ENCODE data around the gene CRYBA2. TPM values are rescaled to one million over a fixed set of nuclear protein-coding genes. Genes with fewer than 3 reads are reported as not detected.

The CRYBA2 gene
- total RNA-seq, 3 donors from 2014 or later = not detected

DNA sequence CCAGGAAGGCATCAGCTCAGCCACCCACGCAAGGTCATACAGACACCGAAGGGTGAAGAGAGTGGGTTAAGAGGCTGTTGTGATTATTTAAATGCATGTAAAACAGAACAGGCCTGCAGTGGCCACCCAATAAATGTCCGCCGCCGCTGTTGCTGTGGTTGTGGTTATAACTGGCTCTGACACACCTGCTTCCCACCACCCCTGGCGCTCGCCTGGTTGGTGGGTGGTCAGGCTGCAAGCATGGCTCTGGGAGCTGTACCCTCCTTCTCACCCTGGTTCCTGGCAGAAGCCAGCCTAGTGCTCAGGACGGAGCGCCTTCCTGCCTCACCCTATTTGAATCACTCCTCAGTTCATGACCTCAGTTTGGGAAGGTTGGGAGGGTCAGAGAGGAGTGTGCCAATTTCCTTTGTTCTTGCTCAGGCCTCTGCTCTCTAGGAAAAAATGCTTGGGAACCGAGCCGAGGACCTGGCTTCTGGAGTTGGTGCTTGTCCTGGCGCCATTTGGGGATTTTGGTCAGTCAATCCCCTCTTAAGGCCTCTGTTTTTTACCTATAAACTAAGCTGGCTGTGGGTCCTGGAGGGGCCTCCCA, 5.3 kb upstream of the CRYBA2 start:
- Mint-ChIP-seq H3K4me1 (ENCODE audit: low read depth) (peaks cover 18% of the 10 kb centered on the region), H3K27me3 (ENCODE audit: low read depth) (peaks cover 76% of the 10 kb centered on the region), H3K9me3 (no peaks in the 10 kb centered on the region), H3K36me3 (ENCODE audit: insufficient read depth) (no peaks in the 10 kb centered on the region), H3K4me3 (no peak overlapping the region)
- DNase-seq = no peak
- ATAC-seq = no peak

DNA sequence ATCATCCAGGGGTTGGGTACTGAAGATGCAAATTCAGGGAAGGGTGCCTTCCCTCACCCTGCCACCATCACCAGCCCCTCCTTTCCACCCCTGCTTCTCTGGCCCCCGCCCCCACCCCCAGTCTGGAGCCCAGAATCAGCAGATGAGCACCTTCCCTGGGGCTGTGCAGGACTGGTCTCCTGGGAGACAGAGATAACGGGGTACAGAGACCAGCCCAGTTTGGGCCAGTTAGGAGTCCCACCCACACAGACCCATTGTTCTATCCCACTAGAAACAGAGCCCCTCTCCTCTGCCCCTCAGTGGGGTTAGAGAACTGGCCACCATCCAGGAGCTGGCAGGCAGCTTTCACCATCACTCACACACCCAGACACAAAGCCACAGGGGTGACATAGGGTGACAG, 4.5 kb upstream of the CRYBA2 start:
- no peaks in the 10 kb centered on the region for H3K36me3 Mint-ChIP-seq (ENCODE audit: insufficient read depth)
- DNase-seq = no peak
- H3K4me1 Mint-ChIP-seq (ENCODE audit: low read depth) = peaks cover 13% of the 10 kb centered on the region
- peaks cover 72% of the 10 kb centered on the region for H3K27me3 Mint-ChIP-seq (ENCODE audit: low read depth)
- ATAC-seq = no peak
- H3K9me3 Mint-ChIP-seq = no peaks in the 10 kb centered on the region
- no peak overlapping the region for H3K4me3 Mint-ChIP-seq

GRCh38 chr2:218996937-218997336, 3.7 kb upstream of the CRYBA2 start:
- Mint-ChIP-seq H3K4me3 (no peak overlapping the region), H3K27me3 (ENCODE audit: low read depth) (peaks cover 73% of the 10 kb centered on the region), H3K4me1 (ENCODE audit: low read depth) (peaks cover 11% of the 10 kb centered on the region), H3K36me3 (ENCODE audit: insufficient read depth) (no peaks in the 10 kb centered on the region), H3K9me3 (no peaks in the 10 kb centered on the region)
- DNase-seq (no peak), ATAC-seq (no peak)

DNA sequence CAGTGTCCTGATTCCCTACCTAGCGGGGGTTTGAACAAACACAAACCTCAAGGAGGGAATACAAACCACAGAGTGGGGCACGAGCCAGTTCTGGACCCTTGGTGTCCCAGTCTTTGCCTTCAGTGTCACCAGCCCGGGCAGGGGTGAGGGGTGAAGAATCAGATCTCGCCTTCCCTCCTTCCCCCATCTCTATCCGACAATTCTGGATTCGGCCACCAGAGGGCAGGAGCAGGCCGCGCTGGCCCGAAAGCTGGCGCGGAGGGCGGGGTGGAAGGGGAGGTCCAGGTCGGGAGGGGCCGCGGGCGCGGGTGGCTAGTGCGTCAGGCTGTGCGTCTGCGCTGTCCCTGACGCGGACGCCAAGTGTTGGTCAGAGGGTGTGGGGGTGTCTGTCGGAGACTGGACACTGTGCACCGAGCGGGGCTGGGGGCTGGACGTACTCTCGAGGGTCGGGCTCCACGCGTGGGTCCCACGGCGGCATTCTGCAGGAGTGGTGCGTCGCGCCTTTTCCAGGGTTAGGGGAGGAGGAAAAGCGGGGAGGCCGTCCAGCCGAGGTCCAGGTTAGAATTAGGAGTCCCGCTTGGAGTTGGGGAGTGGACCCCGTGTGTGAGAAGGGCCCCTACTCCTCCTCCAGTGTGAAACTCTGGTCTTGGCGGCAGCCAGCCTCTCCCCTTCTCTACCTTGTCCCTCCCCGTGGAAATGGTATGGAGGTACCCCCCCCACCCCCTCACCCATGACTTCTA, 2.9 kb upstream of the CRYBA2 start:
- Mint-ChIP-seq H3K4me1 (ENCODE audit: low read depth) (peaks cover 8% of the 10 kb centered on the region), H3K27me3 (ENCODE audit: low read depth) (peaks cover 77% of the 10 kb centered on the region), H3K36me3 (ENCODE audit: insufficient read depth) (no peaks in the 10 kb centered on the region), H3K9me3 (no peaks in the 10 kb centered on the region), H3K4me3 (peak overlapping the region; percentile 29)
- ATAC-seq (peak; percentile 64 to 73), DNase-seq (peak; percentile 74)

GRCh38 chr2:218995561-218995960, 2.3 kb upstream of the CRYBA2 start:
- H3K4me3 Mint-ChIP-seq = no peak overlapping the region

DNA sequence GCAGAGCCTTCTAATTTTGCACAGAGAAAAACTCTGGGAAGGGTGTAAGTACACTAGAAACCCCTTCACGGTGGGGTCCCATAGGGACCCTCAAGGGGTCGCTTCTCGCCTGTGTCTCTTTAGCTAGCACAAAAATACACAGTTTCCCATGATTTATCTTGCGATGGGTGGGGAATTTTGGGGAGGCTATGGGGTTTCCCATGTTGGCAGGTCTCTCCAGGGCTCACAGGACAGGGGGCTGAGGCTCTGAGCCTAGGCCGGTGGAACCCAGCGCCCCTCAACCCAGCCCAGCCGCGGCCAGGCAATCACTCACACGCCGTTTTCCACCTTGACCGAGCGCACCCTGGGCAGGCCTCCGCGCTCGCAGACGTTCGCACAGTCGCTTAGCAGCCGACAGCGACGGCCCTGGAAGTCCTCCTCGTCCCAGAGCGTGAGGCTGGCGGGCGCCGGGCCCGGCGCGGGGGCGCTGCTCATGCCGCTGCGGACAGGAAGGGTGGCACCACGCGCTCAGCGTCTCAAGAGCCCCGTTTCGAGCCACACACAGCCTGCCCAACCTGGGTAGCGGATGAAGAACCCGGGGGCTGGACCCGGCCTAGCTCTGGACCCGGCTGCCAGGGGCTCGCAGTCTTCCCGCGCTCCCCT, 398 bp downstream of the CRYBA2 start:
- no peak overlapping the region for H3K4me3 Mint-ChIP-seq
- no peaks in the 10 kb centered on the region for H3K36me3 Mint-ChIP-seq (ENCODE audit: insufficient read depth)
- peaks cover 5% of the 10 kb centered on the region for H3K4me1 Mint-ChIP-seq (ENCODE audit: low read depth)
- no peaks in the 10 kb centered on the region for H3K9me3 Mint-ChIP-seq
- ATAC-seq (peak; percentile 3 to 13), DNase-seq (no peak)
- peaks cover 78% of the 10 kb centered on the region for H3K27me3 Mint-ChIP-seq (ENCODE audit: low read depth)

More at GRCh38 chr2:218995561-218995960, 2.3 kb upstream of the CRYBA2 start:
- DNase-seq = no peak
- no peaks in the 10 kb centered on the region for H3K36me3 Mint-ChIP-seq (ENCODE audit: insufficient read depth)
- H3K9me3 Mint-ChIP-seq = no peaks in the 10 kb centered on the region
- peaks cover 5% of the 10 kb centered on the region for H3K4me1 Mint-ChIP-seq (ENCODE audit: low read depth)
- peak in 1 of 2 donors; percentile 1 for ATAC-seq
- peaks cover 77% of the 10 kb centered on the region for H3K27me3 Mint-ChIP-seq (ENCODE audit: low read depth)

DNA sequence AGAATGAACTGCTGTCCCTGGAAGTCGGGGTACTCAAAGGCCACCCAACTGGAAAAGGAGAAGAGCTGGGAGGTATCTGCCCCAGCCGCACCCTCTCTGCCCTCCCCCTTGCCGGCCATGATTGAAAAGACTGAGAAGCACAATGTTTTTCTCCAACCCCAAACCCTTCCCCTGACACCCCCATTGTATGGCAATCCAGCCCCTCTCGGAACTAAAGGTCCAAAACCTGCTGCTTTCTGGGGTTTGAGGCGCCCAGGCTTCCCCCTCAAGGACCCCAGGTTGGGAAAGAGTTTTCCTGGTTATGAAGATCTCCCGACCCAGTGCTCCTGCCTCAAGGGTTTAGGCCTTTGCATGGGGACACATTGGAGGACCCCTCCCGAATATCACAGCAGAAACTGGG, 1.0 kb downstream of the CRYBA2 start:
- no peak overlapping the region for H3K4me3 Mint-ChIP-seq
- peaks cover 5% of the 10 kb centered on the region for H3K4me1 Mint-ChIP-seq (ENCODE audit: low read depth)
- H3K36me3 Mint-ChIP-seq (ENCODE audit: insufficient read depth) = no peaks in the 10 kb centered on the region
- ATAC-seq (no peak), DNase-seq (no peak)
- H3K9me3 Mint-ChIP-seq = no peaks in the 10 kb centered on the region
- H3K27me3 Mint-ChIP-seq (ENCODE audit: low read depth) = peaks cover 79% of the 10 kb centered on the region

DNA sequence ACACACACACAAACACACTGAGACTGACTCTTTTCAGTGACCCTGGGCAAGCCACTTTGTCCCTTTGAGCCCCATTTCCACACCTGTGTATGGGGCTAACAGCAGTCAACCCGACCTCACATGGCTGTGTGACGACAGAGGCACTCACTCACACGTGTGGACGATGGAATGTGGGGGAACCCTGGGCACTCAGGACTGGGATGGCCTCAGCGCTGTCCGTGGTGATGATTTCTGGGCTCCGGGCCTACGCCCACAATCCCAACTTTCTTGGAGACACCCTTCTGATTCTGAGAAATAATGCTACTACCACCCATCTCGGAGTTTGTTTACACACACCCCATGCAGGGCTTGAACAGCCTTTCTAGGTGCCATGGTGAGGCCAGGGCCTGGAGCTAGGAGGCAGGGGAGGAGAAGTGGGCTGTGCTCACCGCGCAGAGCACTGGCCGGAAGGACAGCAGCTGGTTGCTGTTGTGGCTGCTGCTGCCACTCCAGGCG, 1.5 kb downstream of the CRYBA2 start:
- Mint-ChIP-seq H3K27me3 (ENCODE audit: low read depth) (peaks cover 81% of the 10 kb centered on the region), H3K4me3 (no peak overlapping the region), H3K4me1 (ENCODE audit: low read depth) (peaks cover 5% of the 10 kb centered on the region), H3K36me3 (ENCODE audit: insufficient read depth) (no peaks in the 10 kb centered on the region), H3K9me3 (no peaks in the 10 kb centered on the region)
- no peak for DNase-seq
- ATAC-seq = no peak

DNA sequence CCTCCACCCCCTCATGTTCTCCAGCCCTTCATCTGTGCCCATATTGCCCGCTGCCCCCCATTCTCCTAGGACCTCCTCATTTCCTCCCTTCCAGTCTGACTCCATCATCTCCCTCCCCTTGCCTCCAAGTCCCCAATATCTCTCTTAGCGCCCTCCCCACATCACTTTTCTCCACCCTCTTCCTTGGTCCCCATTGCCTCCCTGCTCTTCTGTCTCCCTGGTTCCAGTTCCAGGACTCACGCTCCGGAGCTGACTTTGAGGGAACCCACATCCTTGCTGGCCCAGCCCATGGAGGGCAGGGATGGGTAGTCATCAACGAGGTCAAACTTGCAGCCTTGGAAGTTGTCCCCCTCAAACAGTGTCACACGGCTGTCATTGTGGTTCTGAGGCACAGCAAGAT, 2.6 kb downstream of the CRYBA2 start:
- Mint-ChIP-seq H3K36me3 (ENCODE audit: insufficient read depth) (no peaks in the 10 kb centered on the region), H3K27me3 (ENCODE audit: low read depth) (peaks cover 82% of the 10 kb centered on the region), H3K4me3 (no peak overlapping the region), H3K9me3 (no peaks in the 10 kb centered on the region), H3K4me1 (ENCODE audit: low read depth) (peaks cover 5% of the 10 kb centered on the region)
- ATAC-seq (no peak), DNase-seq (no peak)

- Mint-ChIP-seq H3K4me1 (ENCODE audit: low read depth) (peaks cover 7% of the 10 kb centered on the region), H3K4me3 (no peak overlapping the region), H3K36me3 (ENCODE audit: insufficient read depth) (no peaks in the 10 kb centered on the region), H3K27me3 (ENCODE audit: low read depth) (peaks cover 79% of the 10 kb centered on the region), H3K9me3 (no peaks in the 10 kb centered on the region)
- DNase-seq (no peak), ATAC-seq (no peak)
Observed at GRCh38 chr2:218990052-218990451, 3.2 kb downstream of the CRYBA2 start.

DNA sequence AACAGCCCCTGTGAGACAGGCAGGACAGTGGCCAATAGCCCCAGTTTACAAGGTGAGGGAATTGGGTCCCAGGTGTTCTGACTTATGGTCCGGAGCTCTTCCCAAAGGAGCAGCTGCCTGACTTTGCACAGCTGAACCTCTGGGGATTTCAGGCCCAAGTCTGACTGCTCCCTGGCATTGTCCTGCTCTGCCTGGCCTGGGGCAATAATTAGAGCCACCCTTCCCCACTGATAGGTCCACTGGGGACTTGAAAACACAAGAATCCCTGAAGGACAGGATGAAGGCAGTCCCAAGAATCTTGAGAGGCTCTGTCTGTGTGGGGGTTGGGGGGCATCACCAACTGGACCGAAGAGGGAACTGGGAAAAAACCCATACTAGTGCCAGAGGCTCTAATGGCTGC, 4.6 kb downstream of the CRYBA2 start:
- H3K4me3 Mint-ChIP-seq = no peak overlapping the region
- no peaks in the 10 kb centered on the region for H3K9me3 Mint-ChIP-seq

GRCh38 chr2:218988164-218988563, 5.1 kb downstream of the CRYBA2 start:
- ATAC-seq (no peak), DNase-seq (no peak)
- H3K27me3 Mint-ChIP-seq (ENCODE audit: low read depth) = peaks cover 81% of the 10 kb centered on the region
- H3K4me3 Mint-ChIP-seq = no peak overlapping the region
- no peaks in the 10 kb centered on the region for H3K9me3 Mint-ChIP-seq
- H3K4me1 Mint-ChIP-seq (ENCODE audit: low read depth) = peaks cover 18% of the 10 kb centered on the region
- no peaks in the 10 kb centered on the region for H3K36me3 Mint-ChIP-seq (ENCODE audit: insufficient read depth)

More for the DNA sequence above, 4.6 kb downstream of the CRYBA2 start:
- DNase-seq (no peak), ATAC-seq (no peak)
- H3K27me3 Mint-ChIP-seq (ENCODE audit: low read depth) = peaks cover 77% of the 10 kb centered on the region
- peaks cover 14% of the 10 kb centered on the region for H3K4me1 Mint-ChIP-seq (ENCODE audit: low read depth)
- H3K36me3 Mint-ChIP-seq (ENCODE audit: insufficient read depth) = no peaks in the 10 kb centered on the region

- DNase-seq = no peak
- peaks cover 81% of the 10 kb centered on the region for H3K27me3 Mint-ChIP-seq (ENCODE audit: low read depth)
- H3K9me3 Mint-ChIP-seq = no peaks in the 10 kb centered on the region
- no peaks in the 10 kb centered on the region for H3K36me3 Mint-ChIP-seq (ENCODE audit: insufficient read depth)
- H3K4me3 Mint-ChIP-seq = no peak overlapping the region
- peaks cover 31% of the 10 kb centered on the region for H3K4me1 Mint-ChIP-seq (ENCODE audit: low read depth)
- no peak for ATAC-seq
Observed at GRCh38 chr2:218986148-218986761, 7.0 kb downstream of the CRYBA2 start.

- Mint-ChIP-seq H3K36me3 (ENCODE audit: insufficient read depth) (no peaks in the 10 kb centered on the region), H3K9me3 (no peaks in the 10 kb centered on the region), H3K4me3 (no peak overlapping the region), H3K4me1 (ENCODE audit: low read depth) (peaks cover 36% of the 10 kb centered on the region), H3K27me3 (ENCODE audit: low read depth) (peaks cover 79% of the 10 kb centered on the region)
- ATAC-seq (no peak), DNase-seq (no peak)
Observed at GRCh38 chr2:218985325-218986091, 7.7 kb downstream of the CRYBA2 start.

Data from activated T-cell treated with anti-CD3 and anti-CD28 coated beads, Interleukin-2, amount 50 U/mL, for 4 hours (primary cell).